ENCODE results near the gene AAK1.
"Not testable (repeated sequence)": the region's sequence is repeated elsewhere in the genome, so short reads cannot be mapped to it uniquely, and the experiment has no call there.

AAK1 gene

GRCh38 chr2:69566669-69567068 is 76.9 kb downstream of the AAK1 start:
- no peak for DNase-seq

DNA sequence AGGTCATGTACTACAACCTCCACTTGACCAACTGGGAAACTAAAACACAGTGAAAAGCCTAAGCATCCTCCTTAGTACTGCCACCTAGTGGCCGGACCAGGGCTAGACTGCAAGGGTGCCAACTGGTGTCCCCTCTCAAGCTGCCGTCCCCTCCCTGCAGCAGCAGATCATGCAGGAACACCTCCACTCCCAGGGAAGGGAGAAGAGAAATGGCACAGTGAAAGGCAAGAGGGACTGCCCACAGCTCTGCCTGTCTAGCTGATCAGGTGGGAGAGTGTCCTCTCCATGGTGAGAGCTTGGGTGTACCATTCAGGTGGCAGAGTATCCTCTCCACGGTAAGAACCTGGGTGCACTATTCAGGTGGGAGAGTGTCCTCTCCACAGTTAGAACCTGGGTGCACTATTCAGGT is 78.1 kb downstream of the AAK1 start:
- no peak for DNase-seq

- DNase-seq: no peak
These were observed 78.9 kb downstream of the AAK1 start for GRCh38 chr2:69564604-69565003.

GRCh38 chr2:69563021-69563420 is 80.5 kb downstream of the AAK1 start:
- no peak for DNase-seq

DNA sequence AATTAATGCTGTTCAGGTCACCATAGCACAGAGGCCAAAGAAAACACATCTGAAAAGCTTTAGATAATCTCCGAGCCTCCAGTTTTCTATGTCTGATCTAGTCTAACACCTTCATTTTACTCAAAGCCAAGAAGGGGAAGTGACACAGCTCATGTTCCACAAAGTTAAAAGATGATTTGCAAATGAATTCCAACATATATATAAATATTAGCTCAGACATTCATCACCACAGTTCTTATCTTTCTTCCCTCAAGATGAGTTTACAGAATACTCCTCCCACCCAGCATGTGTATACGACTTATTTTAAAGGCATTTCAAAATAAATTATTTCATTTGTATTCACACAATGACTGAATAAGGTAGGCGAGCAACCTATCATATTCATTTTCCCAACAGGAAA is 82.4 kb downstream of the AAK1 start:
- no peak for DNase-seq

DNA sequence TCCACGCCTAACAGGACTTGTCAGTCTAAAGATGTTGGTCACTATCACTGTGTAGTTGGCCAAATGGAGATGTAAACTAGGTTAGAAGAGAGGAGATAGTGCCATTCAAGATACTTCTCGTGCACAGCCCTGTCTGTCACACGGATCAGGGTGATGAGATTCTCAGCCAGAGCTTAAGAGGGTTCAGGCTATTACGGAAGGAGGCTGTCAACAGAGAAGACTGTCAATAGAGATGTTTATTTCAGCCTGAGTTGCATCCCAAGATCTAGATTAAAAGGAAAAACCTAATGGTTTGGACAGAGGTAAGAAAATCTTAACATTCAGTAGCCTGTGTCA is 83.4 kb downstream of the AAK1 start:
- no peak for DNase-seq

- peak; percentile 56 for DNase-seq
These were observed 83.9 kb downstream of the AAK1 start for GRCh38 chr2:69559442-69560146.

DNA sequence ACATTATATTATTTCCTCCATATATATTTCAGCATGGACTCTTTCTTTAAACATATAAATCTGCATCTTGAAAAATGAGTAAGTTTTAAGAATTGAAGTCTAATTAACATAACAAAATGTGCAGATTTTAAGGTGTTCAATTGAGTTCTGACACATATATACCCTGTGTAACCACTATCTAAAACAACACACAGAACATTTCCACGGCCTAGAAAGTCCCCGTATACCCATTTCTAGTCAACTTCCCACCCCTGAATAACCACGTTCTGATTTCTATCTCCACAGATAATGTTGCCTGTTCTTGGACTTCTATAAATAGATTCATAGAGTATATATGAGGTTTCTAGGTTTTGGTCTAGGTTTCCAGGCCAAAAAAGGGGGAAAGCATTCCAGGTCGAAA is 87.5 kb downstream of the AAK1 start:
- DNase-seq: no peak

DNA sequence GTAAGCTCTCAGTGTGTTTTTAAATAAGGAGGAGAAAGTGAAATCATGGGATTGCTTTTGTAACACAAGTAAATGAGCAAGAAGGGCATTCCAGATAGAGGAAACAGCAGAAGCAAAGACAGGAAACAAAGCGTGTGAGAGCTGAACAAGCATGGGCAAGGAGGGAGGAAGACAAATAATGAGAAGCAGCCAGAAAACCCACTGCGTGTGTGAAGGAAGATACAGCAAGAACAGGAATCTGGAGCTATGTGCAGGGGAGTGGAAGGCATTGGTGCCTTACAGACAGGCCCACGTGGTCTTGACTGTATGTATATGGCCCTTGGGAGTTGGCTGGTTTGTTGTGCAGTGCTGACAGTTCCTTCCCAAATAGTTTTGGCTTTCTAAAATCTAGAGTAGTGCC is 88.6 kb downstream of the AAK1 start:
- DNase-seq: peak; percentile 48

DNA sequence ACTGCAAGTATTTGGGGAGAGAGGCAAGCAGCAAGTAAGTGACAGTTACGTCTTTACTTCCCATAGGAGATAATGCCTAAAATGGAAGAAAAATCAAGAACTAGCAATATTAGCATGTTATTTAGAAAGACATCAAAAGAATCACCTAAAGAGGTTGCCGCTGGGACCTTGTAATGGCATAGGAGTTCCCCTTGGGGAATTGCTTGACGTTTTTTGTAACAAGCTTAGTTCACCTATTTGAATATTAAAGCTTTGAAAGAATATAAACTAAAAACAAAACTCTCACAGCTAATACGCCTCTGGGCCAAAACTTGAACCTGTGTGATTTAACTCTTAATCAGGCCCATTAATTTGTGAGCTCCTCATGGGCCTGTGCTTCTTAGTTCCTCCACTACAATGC is 89.0 kb downstream of the AAK1 start:
- DNase-seq: no peak

DNA sequence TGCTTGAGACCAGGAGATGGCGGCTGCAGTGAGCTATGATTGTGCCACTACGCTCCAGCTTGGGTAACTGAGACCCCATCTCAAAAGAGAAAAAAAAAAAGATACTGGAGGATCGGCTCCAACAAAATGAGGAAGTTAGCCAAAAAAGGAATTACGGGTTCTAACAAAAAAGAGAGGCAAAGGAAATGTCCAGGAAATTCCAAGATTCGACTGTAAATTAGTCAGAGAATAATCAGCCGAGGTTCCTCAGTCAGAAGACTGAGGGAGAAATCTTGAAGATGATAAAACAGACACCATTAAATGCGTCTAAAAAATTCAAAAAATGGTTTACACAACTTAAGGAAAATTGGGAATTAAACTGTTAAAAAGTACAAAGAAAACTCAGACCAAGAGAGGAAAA is 89.5 kb downstream of the AAK1 start:
- DNase-seq: no peak

- not testable (repeated sequence) for DNase-seq
These were observed 93.0 kb downstream of the AAK1 start for GRCh38 chr2:69550511-69550910.

GRCh38 chr2:69549421-69549820 is 94.1 kb downstream of the AAK1 start:
- peak; percentile 84 for DNase-seq

GRCh38 chr2:69547984-69548715 is 95.4 kb downstream of the AAK1 start:
- no peak for DNase-seq

DNA sequence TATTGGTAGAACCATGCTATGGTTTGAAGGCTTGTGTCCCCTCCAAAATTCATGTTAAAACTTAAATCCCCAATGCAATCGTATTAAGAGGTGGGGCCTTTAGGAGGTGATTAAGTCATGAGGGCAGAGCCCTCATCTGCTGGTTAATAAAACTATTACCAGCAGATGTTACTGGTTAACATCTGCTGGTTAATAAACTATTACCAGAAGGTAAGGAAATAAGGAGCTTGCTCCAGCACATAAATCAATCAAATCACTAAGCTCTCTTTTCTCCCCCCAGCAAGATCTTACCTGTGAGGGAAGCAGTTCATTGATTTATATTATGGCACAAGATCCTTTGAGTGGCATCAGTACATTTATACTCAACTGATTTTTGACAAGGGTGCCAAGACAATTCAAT is 96.9 kb downstream of the AAK1 start:
- DNase-seq: no peak

- DNase-seq: peak; percentile 35
These were observed 98.0 kb downstream of the AAK1 start for GRCh38 chr2:69545477-69545932.

DNA sequence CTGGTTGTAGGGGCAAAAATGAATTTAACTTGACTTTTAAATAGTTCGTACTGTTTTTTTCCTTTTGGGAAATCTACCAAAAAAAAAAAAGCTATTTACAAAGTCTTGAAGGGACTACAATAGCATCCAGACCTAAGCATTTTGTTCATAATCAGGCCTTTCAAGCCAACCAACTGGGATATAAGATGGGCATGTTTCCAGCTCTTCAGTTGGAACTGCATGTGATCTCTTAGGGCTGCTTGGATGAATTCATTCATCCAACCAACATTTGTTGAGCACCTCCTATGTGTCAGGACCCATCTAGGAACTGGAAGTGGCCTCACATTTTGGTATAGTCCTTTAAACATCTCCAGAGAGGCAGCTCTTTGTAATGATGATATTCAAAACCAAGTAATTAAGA is 98.6 kb downstream of the AAK1 start:
- DNase-seq: no peak

DNA sequence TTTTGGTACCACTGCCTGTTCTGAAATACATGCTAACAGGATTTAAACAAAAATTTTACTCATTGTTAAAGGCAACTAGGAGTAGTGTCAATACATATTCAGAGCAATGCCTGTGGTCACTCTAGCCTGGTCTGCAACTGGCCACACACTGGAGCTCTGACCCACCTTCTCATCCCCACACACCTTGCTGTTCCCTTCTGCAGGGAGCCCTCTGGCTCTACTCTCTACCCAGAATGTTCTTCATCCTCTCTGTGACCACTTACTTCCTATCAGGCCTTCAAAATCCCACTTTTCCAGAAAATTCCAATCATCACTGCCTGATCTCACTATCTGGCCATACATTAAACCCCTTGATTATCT is 104.0 kb downstream of the AAK1 start:
- DNase-seq: no peak

DNA sequence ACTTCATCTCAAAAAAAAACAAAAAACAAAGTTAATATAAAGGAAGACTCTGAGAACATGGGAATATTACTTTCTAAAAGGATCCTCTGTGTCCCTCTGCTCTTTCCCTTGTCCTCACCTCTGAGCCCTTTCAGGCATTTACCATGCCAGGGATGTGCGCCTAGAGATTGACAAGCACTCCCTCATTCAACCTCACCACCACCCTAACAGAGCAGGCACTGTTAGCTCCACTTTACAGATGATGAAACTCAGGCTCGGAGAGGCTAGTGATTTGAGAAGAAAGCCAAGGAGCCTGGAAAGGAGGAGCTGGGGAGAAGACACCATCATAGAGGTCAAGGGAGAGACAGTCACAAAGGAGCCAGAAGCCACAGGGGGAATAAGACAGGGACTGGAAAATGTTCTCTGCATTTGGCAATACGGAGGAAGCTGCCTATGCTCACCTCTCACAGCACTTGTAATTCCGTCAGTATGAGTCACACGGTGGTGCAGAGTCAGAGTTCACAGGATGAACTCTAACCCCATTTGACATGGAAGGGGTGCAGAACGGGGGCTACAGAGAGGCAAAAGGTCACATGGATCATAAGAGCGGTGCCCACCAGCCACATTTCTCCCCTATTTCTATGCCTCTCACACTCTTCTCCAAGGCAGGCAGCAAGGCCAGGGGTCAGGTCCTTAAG is 104.5 kb downstream of the AAK1 start:
- DNase-seq: no peak

- no peak for DNase-seq
These were observed 105.3 kb downstream of the AAK1 start for GRCh38 chr2:69538249-69538648.

DNA sequence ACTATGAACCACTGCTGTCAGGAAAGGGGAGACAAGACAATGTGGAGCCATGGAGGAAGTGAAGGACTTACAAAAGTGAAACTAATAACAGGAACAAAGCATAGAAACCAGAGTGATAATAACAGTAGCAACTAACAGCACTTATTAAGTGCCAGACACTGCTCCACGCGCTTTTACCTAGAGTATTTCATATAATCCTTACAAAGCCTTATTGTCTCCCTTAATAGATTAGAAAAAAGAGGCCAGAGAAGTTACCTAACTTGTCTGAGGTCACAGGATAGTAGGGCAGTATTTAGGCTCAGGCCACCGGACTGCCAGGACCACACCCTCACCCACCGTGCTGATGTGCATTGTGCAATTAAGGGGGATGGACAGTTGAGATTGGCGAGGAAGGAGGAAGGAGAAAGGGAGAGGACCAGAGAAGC is 107.7 kb downstream of the AAK1 start:
- DNase-seq: no peak

DNA sequence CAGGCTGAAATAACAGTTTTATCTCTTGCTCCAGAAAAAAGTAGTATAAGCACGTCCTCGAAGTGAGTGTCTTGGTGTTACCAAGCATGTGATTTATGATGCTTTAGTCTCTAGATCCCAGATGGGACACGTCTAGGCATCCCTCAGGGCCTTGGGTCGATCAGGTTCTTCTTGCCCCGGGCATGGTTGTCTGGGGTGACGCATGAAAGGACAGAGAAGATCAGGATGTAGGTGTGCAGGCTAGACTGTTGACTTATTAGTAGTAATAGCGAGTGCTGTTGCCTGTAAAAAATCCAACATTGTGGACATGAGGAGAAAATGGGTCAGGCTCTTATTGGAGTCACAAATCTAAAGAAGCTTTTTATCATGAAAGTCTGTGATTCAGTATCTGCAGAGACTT is 112.4 kb downstream of the AAK1 start:
- DNase-seq: no peak

- DNase-seq: no peak
These were observed 114.1 kb downstream of the AAK1 start for GRCh38 chr2:69529480-69529879.

DNA sequence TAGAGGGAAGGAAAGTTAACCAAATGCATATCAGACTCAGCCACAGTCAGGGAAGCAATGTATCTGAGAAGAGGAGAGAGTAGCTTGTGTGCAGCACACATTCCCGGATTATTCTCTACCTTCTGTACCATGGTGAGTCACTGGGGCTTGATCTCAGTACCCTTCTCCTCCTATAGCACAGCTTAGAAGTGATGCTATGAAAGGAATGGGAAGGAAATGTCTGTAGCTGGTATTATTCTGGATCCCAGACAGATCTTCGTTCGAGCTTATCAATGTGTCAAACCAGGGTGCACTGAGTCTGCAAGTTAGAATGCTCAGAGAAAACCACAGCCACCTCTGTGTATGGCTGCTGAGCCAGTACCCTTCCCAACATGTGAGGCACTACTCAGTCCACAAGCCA is 118.3 kb downstream of the AAK1 start:
- no peak for DNase-seq
